Cardiac muscle cell (in vitro differentiated cells and primary cell): ENCODE data around the gene CTCFL. TPM values are rescaled to one million over a fixed set of nuclear protein-coding genes. Genes with fewer than 3 reads are reported as not detected.

Experiments used
- DNase-seq, 2 donors: peaks; one replicate each; pipeline versions ENCODE4 v3.0.0 to v3.0.0-alpha.2; 2010 to 2017; ENCODE audit warnings: low read depth in 1 of 2, low spot score in 1 of 2
- H3K27ac ChIP-seq: fragments of 200-600 bp; sonication (generic); 2 replicates; pipeline ENCODE4 v1.5.1; 2016
- H3K27me3 ChIP-seq: fragments of 200-600 bp; sonication (generic); 2 replicates; pipeline ENCODE4 v1.6.0; 2016; ENCODE audit warnings: control low read depth
- H3K36me3 ChIP-seq: fragments of 200-600 bp; sonication (generic); 2 replicates; pipeline ENCODE4 v1.5.1; 2016; ENCODE audit warnings: control low read depth
- H3K4me1 ChIP-seq: fragments of 200-600 bp; sonication (generic); 2 replicates; pipeline ENCODE4 v1.8.1; 2017; ENCODE audit warnings: low read depth, mild to moderate bottlenecking, mixed run types
- H3K4me3 ChIP-seq: fragments of 200-600 bp; sonication (generic); 2 replicates; pipeline ENCODE4 v1.5.1; 2016; ENCODE audit warnings: mild to moderate bottlenecking
- H3K9me3 ChIP-seq: fragments of 200-600 bp; sonication (generic); 2 replicates; pipeline ENCODE4 v1.5.1; 2017; ENCODE audit warnings: low read depth, mild to moderate bottlenecking, control low read depth
- polyA plus RNA-seq: library from polyadenylated mRNA; unstranded; fragments of >200 nt; fragmentation: Nextera tagmentation; extraction: Ambion mirVana; gene quantifications from 2 replicates; pipeline ENCODE4 v1.2.1, GENCODE V29; 2016
- total RNA-seq: library from RNA; depleted of rRNA; stranded (reverse); fragments of >200 nt; gene quantifications from 2 replicates; pipeline ENCODE4 v1.2.3, GENCODE V29; 2016
- TF ChIP-seq, protein P1 (sequence below): IDR thresholded peaks from 2 replicates; pipeline ENCODE4 v1.5.1; 2012; ENCODE audit warnings: low read depth, mild to moderate bottlenecking, low read length

The CTCFL gene
- total and polyA plus RNA-seq, 2 experiments from 2014 or later: 0.09 TPM; not detected in 1

DNA sequence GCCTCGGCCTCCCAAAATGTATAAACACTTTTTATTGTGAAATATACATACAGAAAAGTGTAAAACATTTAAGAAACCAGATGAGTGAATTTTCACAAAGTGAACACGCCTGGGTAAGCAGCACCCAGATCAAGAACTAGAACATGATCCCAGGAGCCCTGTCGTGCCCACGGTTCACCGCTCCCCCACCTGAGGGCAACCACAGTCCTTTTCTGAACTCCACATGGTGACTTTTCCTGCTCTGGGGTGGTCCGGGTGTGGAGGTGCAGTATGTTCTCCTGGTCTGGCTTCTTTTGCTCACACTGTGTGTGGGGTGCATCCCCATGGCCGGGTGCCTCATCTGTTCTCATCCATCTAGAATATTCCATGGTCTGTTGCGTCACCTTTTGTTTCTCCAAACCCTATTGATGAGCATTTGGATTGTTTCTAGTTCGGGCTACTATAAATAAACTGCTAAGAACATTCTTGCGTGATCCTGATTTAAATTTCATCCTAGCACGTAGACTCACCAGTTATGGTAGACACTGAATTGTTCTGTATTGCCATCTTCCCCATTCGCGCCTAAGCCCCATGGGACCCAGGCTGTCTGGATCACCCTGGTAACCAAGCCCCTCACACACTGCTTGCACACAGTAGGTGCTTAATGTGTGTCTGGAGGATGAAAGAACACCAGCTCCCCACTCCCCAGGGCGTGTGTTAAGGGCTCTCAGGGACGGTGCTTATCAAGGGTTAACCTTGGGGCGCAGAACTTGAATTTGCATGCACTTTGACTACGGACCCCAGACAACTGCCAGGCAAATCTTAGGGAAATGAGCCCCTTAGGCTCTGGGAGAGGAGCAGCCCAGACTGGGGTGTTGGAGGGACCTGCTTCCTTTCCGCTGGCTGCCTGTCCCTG, 56.2 kb downstream of the CTCFL start:
- H3K4me1 ChIP-seq: peaks cover 52% of the 10 kb centered on the region
- H3K27me3 ChIP-seq: no peaks in the 10 kb centered on the region
- TF ChIP-seq, protein P1, sequence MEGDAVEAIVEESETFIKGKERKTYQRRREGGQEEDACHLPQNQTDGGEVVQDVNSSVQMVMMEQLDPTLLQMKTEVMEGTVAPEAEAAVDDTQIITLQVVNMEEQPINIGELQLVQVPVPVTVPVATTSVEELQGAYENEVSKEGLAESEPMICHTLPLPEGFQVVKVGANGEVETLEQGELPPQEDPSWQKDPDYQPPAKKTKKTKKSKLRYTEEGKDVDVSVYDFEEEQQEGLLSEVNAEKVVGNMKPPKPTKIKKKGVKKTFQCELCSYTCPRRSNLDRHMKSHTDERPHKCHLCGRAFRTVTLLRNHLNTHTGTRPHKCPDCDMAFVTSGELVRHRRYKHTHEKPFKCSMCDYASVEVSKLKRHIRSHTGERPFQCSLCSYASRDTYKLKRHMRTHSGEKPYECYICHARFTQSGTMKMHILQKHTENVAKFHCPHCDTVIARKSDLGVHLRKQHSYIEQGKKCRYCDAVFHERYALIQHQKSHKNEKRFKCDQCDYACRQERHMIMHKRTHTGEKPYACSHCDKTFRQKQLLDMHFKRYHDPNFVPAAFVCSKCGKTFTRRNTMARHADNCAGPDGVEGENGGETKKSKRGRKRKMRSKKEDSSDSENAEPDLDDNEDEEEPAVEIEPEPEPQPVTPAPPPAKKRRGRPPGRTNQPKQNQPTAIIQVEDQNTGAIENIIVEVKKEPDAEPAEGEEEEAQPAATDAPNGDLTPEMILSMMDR: no peak
- H3K27ac ChIP-seq: peak overlapping the region; percentile 99
- no peak for DNase-seq
- no peaks in the 10 kb centered on the region for H3K36me3 ChIP-seq
- H3K9me3 ChIP-seq: no peaks in the 10 kb centered on the region
- H3K4me3 ChIP-seq: no peak overlapping the region

DNA sequence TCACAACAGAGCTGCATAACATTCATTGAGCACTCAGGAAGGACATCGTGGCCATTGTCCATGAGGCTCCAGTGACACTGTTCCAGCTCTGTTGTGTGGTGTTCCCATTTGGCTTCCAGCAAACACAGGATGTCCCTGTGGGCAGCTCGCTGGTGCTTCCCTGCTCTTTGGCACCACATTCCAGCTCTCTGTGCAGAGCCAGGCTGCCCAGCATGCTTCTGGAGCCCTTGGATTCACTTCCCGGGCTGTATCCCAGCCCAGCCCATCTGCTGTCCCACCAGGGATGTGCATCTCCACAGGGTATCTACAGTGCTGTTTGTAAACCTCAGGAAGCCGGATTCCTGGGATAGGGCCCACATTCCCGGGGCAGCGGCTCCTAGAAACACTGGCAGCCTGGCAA, 57.2 kb downstream of the CTCFL start:
- H3K27ac ChIP-seq: peak overlapping the region; percentile 99
- no peaks in the 10 kb centered on the region for H3K36me3 ChIP-seq
- H3K4me3 ChIP-seq: no peak overlapping the region
- no peaks in the 10 kb centered on the region for H3K27me3 ChIP-seq
- TF ChIP-seq, protein P1: no peak
- peaks cover 44% of the 10 kb centered on the region for H3K4me1 ChIP-seq
- no peak for DNase-seq
- no peaks in the 10 kb centered on the region for H3K9me3 ChIP-seq

DNA sequence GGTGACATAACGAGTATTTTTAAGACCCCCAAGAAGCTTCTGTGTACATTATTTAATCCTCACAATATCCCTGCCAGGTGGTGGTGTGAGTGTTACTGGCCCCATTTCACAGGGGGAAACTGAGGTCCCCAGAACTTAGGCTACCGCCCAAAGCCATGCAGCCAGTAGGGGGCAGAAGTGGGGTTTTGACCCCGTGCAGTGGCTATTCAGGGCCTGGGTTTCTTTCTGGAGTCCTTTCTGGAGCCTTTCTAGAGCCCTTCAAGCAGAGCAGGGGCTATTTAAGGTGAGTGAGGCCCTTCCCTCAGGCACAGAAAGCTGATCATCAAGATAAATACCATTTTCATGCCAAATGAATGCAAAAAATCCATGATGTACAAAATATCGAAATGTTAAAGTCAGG, 59.0 kb downstream of the CTCFL start:
- no peaks in the 10 kb centered on the region for H3K27me3 ChIP-seq
- no peaks in the 10 kb centered on the region for H3K36me3 ChIP-seq
- H3K4me3 ChIP-seq: no peak overlapping the region
- no peak overlapping the region for H3K27ac ChIP-seq
- peaks cover 41% of the 10 kb centered on the region for H3K4me1 ChIP-seq
- H3K9me3 ChIP-seq: no peaks in the 10 kb centered on the region
- DNase-seq: no peak
- TF ChIP-seq, protein P1: peak; percentile 16

DNA sequence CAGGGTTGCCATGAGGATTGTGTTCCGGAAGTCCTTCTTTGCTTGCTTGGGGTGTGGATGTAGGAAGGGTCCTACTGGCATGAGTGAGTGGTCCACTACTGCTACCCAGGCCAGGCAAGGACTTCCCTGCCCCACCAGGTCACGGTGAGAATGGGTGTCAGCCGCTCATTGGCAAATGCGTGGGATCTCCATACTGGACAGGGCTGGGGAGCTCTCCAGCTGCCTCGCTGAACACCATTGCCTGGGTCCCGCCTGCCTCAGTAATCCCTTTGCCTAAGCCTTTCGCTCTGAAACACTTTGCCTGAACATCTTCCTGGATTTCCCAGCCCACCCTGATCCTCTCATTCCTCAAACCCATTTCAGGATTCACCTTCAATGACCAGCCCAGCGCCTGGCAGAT, 59.5 kb downstream of the CTCFL start:
- no peaks in the 10 kb centered on the region for H3K27me3 ChIP-seq
- no peaks in the 10 kb centered on the region for H3K36me3 ChIP-seq
- no peak for DNase-seq
- H3K4me1 ChIP-seq: peaks cover 40% of the 10 kb centered on the region
- no peak overlapping the region for H3K4me3 ChIP-seq
- TF ChIP-seq, protein P1: no peak
- H3K9me3 ChIP-seq: no peaks in the 10 kb centered on the region
- no peak overlapping the region for H3K27ac ChIP-seq

DNA sequence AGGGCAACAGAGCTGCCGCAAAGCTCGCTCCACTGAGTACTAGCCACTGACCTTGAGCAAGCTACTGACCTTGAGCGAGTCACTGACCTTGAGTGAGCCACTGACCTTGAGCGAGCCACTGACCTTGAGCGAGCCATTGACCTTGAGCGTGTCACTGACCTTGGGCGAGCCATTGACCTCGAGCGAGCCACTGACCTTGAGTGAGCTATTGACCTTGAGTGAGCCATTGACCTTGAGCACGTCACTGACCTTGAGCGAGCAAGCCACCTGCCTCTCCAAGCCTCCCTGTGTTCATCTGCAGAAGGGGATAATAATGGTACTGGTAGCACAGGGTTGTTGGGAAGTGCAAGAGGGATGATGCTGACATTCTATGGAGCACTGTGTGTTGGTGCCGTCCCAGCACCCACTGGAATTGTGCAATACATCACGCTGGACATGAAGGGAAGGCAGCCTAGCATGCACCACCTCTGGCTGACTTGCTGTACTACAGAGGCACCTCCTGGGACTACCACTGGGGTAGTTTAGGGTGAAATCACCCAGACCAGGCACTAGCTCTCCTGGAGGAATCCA, 60.2 kb downstream of the CTCFL start:
- TF ChIP-seq, protein P1: peak; percentile 37
- no peaks in the 10 kb centered on the region for H3K27me3 ChIP-seq
- peak overlapping the region; percentile 18 for H3K27ac ChIP-seq
- H3K36me3 ChIP-seq: no peaks in the 10 kb centered on the region
- H3K9me3 ChIP-seq: no peaks in the 10 kb centered on the region
- H3K4me1 ChIP-seq: peaks cover 40% of the 10 kb centered on the region
- H3K4me3 ChIP-seq: no peak overlapping the region
- DNase-seq: peak in 1 of 2 donors; percentile 59
